Nephron progenitor cell (in vitro differentiated cells): ENCODE results near the gene IPO4.

Source experiments
- DNase-seq: peaks from one replicate; pipeline ENCODE4 v3.0.0; 2021
- H3K27ac Mint-ChIP-seq: 2 replicates; pipeline ENCODE4 v1.8.0; 2021; ENCODE audit warnings: mild to moderate bottlenecking, moderate library complexity, mixed read lengths
- H3K27me3 Mint-ChIP-seq: 2 replicates; pipeline ENCODE4 v1.8.0; 2021; ENCODE audit warnings: mild to moderate bottlenecking, low read depth, mixed read lengths; ENCODE audit not compliant: poor library complexity
- H3K36me3 Mint-ChIP-seq: 2 replicates; pipeline ENCODE4 v1.8.0; 2021; ENCODE audit warnings: low read depth, mixed read lengths
- H3K4me1 Mint-ChIP-seq: 2 replicates; pipeline ENCODE4 v1.8.0; 2021; ENCODE audit warnings: mixed read lengths
- H3K4me3 Mint-ChIP-seq: 2 replicates; pipeline ENCODE4 v1.8.0; 2021; ENCODE audit warnings: mild to moderate bottlenecking, moderate library complexity, mixed read lengths
- H3K9me3 Mint-ChIP-seq: 2 replicates; pipeline ENCODE4 v1.8.0; 2021; ENCODE audit warnings: mild to moderate bottlenecking, moderate library complexity, mixed read lengths
- CTCF ChIP-seq: fragments of 200-600 bp; sonication (generic); IDR thresholded peaks from 2 replicates; pipeline ENCODE4 v1.5.0; 2021; ENCODE audit warnings: antibody characterized with exemption

IPO4 gene

GRCh38 chr14:24234095-24235005 lies 45.7 kb upstream of the IPO4 start:
- TF ChIP-seq CTCF, result no peak
- DNase-seq, result no peak
- Mint-ChIP-seq H3K4me1 (peaks cover 32% of the 10 kb centered on the region), H3K27me3 (no peaks in the 10 kb centered on the region), H3K4me3 (peak overlapping the region; percentile 95), H3K9me3 (no peaks in the 10 kb centered on the region), H3K27ac (no peak overlapping the region), H3K36me3 (peaks cover 25% of the 10 kb centered on the region)

- H3K9me3 Mint-ChIP-seq, result no peaks in the 10 kb centered on the region
- no peaks in the 10 kb centered on the region for H3K27me3 Mint-ChIP-seq
- peak overlapping the region; percentile 95 for H3K4me3 Mint-ChIP-seq
- no peak for TF ChIP-seq CTCF
- H3K27ac Mint-ChIP-seq, result peak overlapping the region; percentile 91
- peaks cover 29% of the 10 kb centered on the region for H3K36me3 Mint-ChIP-seq
- no peak for DNase-seq
- peaks cover 32% of the 10 kb centered on the region for H3K4me1 Mint-ChIP-seq
Measured at GRCh38 chr14:24233538-24233866, 44.9 kb upstream of the IPO4 start.

GRCh38 chr14:24232645-24233537 lies 44.3 kb upstream of the IPO4 start, which contains the start of gene GMPR2:
Gene GMPR2 (plus strand): TSS chr14:24232929. CDS start chr14:24233254, 325 bp downstream.
- peaks cover 32% of the 10 kb centered on the region for H3K4me1 Mint-ChIP-seq
- DNase-seq, result no peak
- peak within 1 kb of the TSS; percentile 91 for H3K27ac Mint-ChIP-seq
- TF ChIP-seq CTCF, result no peak
- H3K36me3 Mint-ChIP-seq, result peaks cover 28% of the 10 kb centered on the region
- peak within 1 kb of the TSS; percentile 95 for H3K4me3 Mint-ChIP-seq
- H3K9me3 Mint-ChIP-seq, result no peaks in the 10 kb centered on the region
- no peaks in the 10 kb centered on the region for H3K27me3 Mint-ChIP-seq

- DNase-seq, result peak; percentile 81
- Mint-ChIP-seq H3K27me3 (no peaks in the 10 kb centered on the region), H3K4me1 (peaks cover 32% of the 10 kb centered on the region), H3K27ac (peak within 1 kb of the TSS; percentile 91), H3K36me3 (peaks cover 26% of the 10 kb centered on the region), H3K4me3 (peak within 1 kb of the TSS; percentile 95), H3K9me3 (no peaks in the 10 kb centered on the region)
- TF ChIP-seq CTCF, result no peak
Measured at GRCh38 chr14:24232121-24232644, 43.6 kb upstream of the IPO4 start, which contains the start of gene NEDD8. Gene NEDD8 (minus strand): TSS chr14:24232367. CDS start chr14:24232267, 100 bp downstream.

GRCh38 chr14:24231263-24232120 lies 42.9 kb upstream of the IPO4 start:
- Mint-ChIP-seq H3K27ac (peak overlapping the region; percentile 91), H3K4me1 (peaks cover 32% of the 10 kb centered on the region), H3K4me3 (peak overlapping the region; percentile 95), H3K27me3 (no peaks in the 10 kb centered on the region), H3K9me3 (no peaks in the 10 kb centered on the region), H3K36me3 (peaks cover 25% of the 10 kb centered on the region)
- no peak for TF ChIP-seq CTCF
- no peak for DNase-seq
